ENCODE data around the gene ATAD2B.

The ATAD2B gene

GRCh38 chr2:23699580-23699925 lies 227.4 kb downstream of the ATAD2B start:
- DNase-seq (ENCODE audit: low read depth), result no peak

DNA sequence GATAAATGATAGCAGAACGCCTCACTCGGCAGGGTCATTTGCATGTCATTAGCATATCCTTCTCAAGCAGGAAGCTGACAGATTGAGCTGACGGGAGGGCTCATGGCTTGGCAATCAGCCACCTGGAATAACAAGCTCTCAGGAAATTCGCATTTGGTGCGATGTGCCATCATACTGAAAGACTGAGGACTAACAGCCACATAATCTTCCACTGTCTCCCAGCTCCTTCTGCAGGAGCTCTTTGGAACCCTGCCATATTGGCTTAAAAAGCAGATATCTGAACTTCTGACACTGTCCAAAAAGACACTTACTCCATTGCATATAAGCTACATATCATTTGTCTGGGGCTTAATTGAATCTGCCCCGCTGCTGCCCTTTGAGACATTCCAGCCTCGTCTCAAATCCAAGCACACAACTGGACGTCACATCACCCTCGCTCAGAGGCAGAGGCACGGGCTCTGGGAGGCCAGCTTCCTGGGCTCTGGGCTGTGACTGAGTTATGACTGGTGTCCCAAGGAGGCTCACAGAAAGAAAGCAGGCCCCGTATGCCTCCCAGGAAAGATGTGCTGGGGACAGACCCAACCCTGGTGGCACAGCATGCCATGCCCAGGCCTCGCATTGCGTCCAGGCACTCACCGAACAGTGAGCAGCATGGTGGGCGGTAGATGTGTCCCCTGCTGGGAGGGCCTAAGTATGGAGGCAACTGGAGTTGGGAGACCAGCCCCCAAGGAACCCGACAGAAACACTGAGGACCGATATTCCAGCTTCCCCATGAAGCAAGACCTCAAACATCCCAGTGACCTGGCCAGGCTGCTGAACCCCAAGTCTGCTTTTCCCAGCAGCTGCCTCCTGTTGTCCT lies 228.0 kb downstream of the ATAD2B start:
- DNase-seq (ENCODE audit: low read depth), result no peak

Measured in activated T-helper 9 cell treated with anti-CD3 and anti-CD28 coated beads, Interleukin-2, amount 50 U/mL, for 16 hours (primary cell).